Uterus (tissue), 4 donors: ENCODE results near the gene DIPK1A. TPM values are rescaled to one million over a fixed set of nuclear protein-coding genes. Genes with fewer than 3 reads are reported as not detected.

Experiments
- DNase-seq, 2 donors: peaks; one replicate each; pipeline ENCODE4 v3.0.0-alpha.2; 2019 to 2020
- H3K27ac ChIP-seq, 2 donors: fragments of 200-600 bp; sonication (generic); 1 replicate in 1 of 2; 2 replicates in 1 of 2; pipeline ENCODE4 v1.5.1; 2016 to 2018
- H3K27me3 ChIP-seq, 2 donors: fragments of 200-600 bp; sonication (generic); one replicate each; pipeline ENCODE4 v1.5.1; 2018 to 2019; ENCODE audit warnings: control low read depth in 1 of 2
- H3K36me3 ChIP-seq, 2 donors: fragments of 200-600 bp; sonication (generic); one replicate each; pipeline ENCODE4 v1.5.1; 2019; ENCODE audit warnings: control low read depth in 1 of 2
- H3K4me1 ChIP-seq, 2 donors: fragments of 200-600 bp; sonication (generic); one replicate each; pipeline ENCODE4 v1.5.1; 2018 to 2019; ENCODE audit warnings: control low read depth in 1 of 2
- H3K4me3 ChIP-seq, 2 donors: fragments of 200-600 bp; sonication (generic); 1 replicate in 1 of 2; 2 replicates in 1 of 2; pipeline ENCODE4 v1.5.1; 2018 to 2019; ENCODE audit warnings: mild to moderate bottlenecking in 1 of 2
- H3K9me3 ChIP-seq, 2 donors: fragments of 200-600 bp; sonication (generic); one replicate each; pipeline ENCODE4 v1.5.1; 2019; ENCODE audit warnings: control low read depth in 1 of 2
- POLR2A ChIP-seq, 2 donors: fragments of 450-650 bp; IDR thresholded peaks; one replicate each; pipeline ENCODE4 v1.6.1; 2016; ENCODE audit warnings: antibody characterized with exemption in 2 of 2, mild to moderate bottlenecking in 1 of 2, moderate library complexity in 1 of 2
- intact Hi-C: fragments of 100-400 bp; cut with DNase I; formaldehyde crosslinking; loops from one replicate; pipeline ENCODE4 v1.15.1; 2023; ENCODE audit warnings: low total_unique reads
- total RNA-seq, 4 donors: library from RNA; depleted of rRNA in 3 of 4; stranded (reverse); fragments of >200 nt in 3 of 4; gene quantifications; one replicate each; pipeline versions ENCODE4 v1.1.0 to v1.2.4, GENCODE V29; 2014 to 2023
- TF ChIP-seq, protein P1 (sequence below), 4 experiments: fragments of 200-600 bp in 2 of 4; fragments of 450-650 bp in 2 of 4; sonication (generic) in 2 of 4; IDR thresholded peaks; one replicate each; pipeline ENCODE4 v1.5.1; 2016 to 2019; ENCODE audit warnings: antibody characterized with exemption in 4 of 4, mild to moderate bottlenecking in 2 of 4, moderate library complexity in 1 of 4
- donor health status: DM: yes; HTN: yes; CAD: no.

Gene DIPK1A
- total RNA-seq, 4 donors from 2014 or later, result 15.5 to 28.4 (median 20.8) TPM

DNA sequence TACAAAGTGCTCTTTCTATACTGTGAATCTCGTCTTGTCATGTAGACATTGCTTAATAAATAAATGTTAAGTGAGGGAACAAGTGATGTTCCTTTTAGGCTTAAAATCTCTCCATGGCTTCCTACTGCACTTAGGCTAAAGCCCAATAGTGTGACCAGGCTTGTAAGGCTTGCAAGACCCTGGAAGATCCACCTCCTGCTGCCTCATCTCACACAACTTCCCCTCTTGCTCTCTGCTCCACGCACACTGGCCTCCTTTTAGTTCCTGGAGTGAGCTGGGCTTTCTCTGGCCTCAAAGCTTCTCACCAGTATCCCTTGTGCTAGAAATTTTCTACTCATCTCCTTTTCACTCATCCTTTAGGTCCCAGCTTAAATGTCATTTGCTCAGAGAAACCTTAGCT lies 41.5 kb upstream of the DIPK1A start:
- Histone ChIP-seq H3K4me1 (peaks cover 0 to 5% of the 10 kb centered on the region in 2 donors), H3K9me3 (no peaks in the 10 kb centered on the region), H3K4me3 (no peak overlapping the region), H3K36me3 (no peaks in the 10 kb centered on the region), H3K27me3 (no peaks in the 10 kb centered on the region), H3K27ac (no peak overlapping the region)
- TF ChIP-seq POLR2A (IDR thresholded peaks at IDR 0.05), result no peak
- TF ChIP-seq, protein P1, sequence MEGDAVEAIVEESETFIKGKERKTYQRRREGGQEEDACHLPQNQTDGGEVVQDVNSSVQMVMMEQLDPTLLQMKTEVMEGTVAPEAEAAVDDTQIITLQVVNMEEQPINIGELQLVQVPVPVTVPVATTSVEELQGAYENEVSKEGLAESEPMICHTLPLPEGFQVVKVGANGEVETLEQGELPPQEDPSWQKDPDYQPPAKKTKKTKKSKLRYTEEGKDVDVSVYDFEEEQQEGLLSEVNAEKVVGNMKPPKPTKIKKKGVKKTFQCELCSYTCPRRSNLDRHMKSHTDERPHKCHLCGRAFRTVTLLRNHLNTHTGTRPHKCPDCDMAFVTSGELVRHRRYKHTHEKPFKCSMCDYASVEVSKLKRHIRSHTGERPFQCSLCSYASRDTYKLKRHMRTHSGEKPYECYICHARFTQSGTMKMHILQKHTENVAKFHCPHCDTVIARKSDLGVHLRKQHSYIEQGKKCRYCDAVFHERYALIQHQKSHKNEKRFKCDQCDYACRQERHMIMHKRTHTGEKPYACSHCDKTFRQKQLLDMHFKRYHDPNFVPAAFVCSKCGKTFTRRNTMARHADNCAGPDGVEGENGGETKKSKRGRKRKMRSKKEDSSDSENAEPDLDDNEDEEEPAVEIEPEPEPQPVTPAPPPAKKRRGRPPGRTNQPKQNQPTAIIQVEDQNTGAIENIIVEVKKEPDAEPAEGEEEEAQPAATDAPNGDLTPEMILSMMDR (IDR thresholded peaks at IDR 0.05), result no peak
- intact Hi-C loops, result no loop called here
- no peak for DNase-seq

DNA sequence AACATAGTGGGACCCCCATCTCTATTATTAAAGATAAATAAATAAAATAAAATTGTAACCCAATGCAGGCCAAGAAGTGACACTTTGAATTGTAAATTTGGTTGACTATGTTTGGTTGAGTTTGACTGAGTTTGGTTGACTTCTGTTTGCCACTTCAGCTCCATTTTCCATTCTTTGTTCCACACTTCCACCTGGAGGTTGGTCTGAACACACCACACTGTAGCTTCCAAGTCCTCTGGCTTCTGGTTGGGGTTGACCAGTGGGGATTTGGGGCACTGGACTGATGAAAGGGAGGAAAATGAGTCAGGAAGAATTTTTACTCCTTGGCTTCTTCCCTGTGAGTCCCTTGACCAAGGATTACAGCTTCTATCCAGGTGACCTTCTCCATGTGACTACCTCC lies 40.6 kb upstream of the DIPK1A start:
- Histone ChIP-seq H3K4me1 (peaks cover 0 to 5% of the 10 kb centered on the region in 2 donors), H3K9me3 (no peaks in the 10 kb centered on the region), H3K36me3 (no peaks in the 10 kb centered on the region), H3K4me3 (no peak overlapping the region), H3K27me3 (no peaks in the 10 kb centered on the region), H3K27ac (no peak overlapping the region)
- TF ChIP-seq, protein P1 (IDR thresholded peaks at IDR 0.05), result no peak
- TF ChIP-seq POLR2A (IDR thresholded peaks at IDR 0.05), result no peak
- intact Hi-C loops, result no loop called here
- DNase-seq, result no peak

DNA sequence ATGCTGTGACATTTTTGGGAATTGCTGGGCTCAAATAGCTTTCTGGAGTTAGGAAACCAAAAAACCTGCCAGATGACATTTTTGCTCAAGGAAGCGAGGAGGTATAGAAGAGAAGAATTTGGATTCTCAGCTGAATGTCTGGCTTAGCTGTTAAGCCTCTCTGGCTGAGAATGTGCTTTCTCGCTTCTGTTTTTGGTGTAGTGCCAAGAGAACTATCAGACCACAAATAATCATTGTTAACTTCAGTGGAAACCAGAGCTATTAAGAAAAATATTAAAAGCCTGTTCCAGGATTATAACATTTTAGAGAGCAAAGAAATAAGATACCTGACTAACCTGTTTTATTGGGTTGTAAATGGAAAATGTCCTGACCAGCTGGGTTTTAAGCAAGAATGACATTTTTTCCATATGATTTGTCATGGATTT lies 39.5 kb upstream of the DIPK1A start:
- TF ChIP-seq POLR2A (IDR thresholded peaks at IDR 0.05), result no peak
- TF ChIP-seq, protein P1 (IDR thresholded peaks at IDR 0.05), result no peak
- Histone ChIP-seq H3K4me1 (peaks cover 0 to 5% of the 10 kb centered on the region in 2 donors), H3K36me3 (no peaks in the 10 kb centered on the region), H3K27me3 (no peaks in the 10 kb centered on the region), H3K27ac (no peak overlapping the region), H3K4me3 (no peak overlapping the region), H3K9me3 (no peaks in the 10 kb centered on the region)
- intact Hi-C loops, result no loop called here
- DNase-seq, result no peak

DNA sequence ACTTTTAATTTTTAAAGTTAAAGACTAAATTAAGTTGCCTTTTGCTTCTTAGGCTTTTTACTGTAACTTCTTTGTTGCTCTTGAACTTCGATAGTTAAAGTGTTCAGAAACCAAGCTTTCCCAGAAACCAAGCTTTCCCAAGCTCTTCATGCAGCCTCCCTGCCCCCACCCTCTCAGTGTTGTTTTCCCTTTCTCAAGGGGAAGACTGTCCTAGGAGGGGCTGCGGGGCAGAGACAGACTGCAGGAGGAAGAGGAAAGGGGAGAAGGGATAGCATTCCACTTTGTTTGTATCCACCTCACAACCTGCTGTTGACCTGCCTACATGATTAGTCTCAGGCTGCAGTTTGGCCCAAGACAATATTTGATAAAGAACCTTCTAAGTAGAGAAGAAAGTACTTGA lies 39.0 kb upstream of the DIPK1A start:
- Histone ChIP-seq H3K9me3 (no peaks in the 10 kb centered on the region), H3K4me1 (peaks cover 0 to 5% of the 10 kb centered on the region in 2 donors), H3K36me3 (no peaks in the 10 kb centered on the region), H3K27me3 (no peaks in the 10 kb centered on the region), H3K4me3 (no peak overlapping the region), H3K27ac (no peak overlapping the region)
- no peak for DNase-seq
- intact Hi-C loops, result no loop called here
- TF ChIP-seq, protein P1 (IDR thresholded peaks at IDR 0.05), result no peak
- TF ChIP-seq POLR2A (IDR thresholded peaks at IDR 0.05), result no peak

DNA sequence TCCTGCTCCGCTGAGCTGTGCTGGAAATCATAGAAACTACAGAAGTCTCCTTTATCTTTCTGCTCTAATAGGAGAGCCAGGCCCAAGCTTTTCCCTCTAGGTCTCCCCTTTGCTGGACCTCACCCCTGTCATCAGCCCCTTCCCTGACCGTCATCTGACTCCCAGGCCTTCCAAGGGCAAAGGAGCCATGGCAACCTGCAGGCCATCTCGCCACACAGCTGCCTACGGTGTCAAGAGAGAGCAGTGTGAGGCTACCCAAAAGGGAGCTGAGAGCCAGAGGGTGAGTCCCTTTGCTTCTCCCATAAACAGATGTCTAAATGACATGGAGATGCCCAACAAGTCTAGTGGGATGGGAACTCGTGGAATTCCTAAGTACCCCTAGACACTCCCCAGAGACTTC lies 37.6 kb upstream of the DIPK1A start:
- Histone ChIP-seq H3K9me3 (no peaks in the 10 kb centered on the region), H3K4me1 (peaks cover 0 to 5% of the 10 kb centered on the region in 2 donors), H3K27ac (no peak overlapping the region), H3K27me3 (no peaks in the 10 kb centered on the region), H3K4me3 (no peak overlapping the region), H3K36me3 (no peaks in the 10 kb centered on the region)
- TF ChIP-seq, protein P1 (IDR thresholded peaks at IDR 0.05), result no peak
- TF ChIP-seq POLR2A (IDR thresholded peaks at IDR 0.05), result no peak
- DNase-seq, result no peak
- intact Hi-C loops, result loop anchor here (10.0 kb wide), 1 partner anchor 144 kb away; no protein-coding TSS in a partner anchor
